Skeletal muscle cell (primary cell): Measurements from ENCODE around the gene RNF180.
A peak's percentile ranks its signal among the peaks of the same experiment; 100 is the strongest.
"Not testable (repeated sequence)": the region's sequence is repeated elsewhere in the genome, so short reads cannot be mapped to it uniquely, and the experiment has no call there.

ENCODE experiments used
- DNase-seq: peaks from one replicate; pipeline ENCODE4 v3.0.0-alpha.2; 2010; ENCODE audit warnings: low read depth
- H3K4me3 ChIP-seq: 2 replicates; pipeline ENCODE4 v1.5.1; 2011; ENCODE audit warnings: low read depth, mild to moderate bottlenecking, control low read depth, low read length, moderate library complexity

Gene RNF180

GRCh38 chr5:64176301-64176700, 10.7 kb downstream of the RNF180 start:
- DNase-seq, result no peak

GRCh38 chr5:64180661-64181343, 15.2 kb downstream of the RNF180 start:
- no peak for DNase-seq
- H3K4me3 ChIP-seq, result no peak overlapping the region

More at GRCh38 chr5:64176301-64176700, 10.7 kb downstream of the RNF180 start:
- no peak overlapping the region for H3K4me3 ChIP-seq

- no peak for DNase-seq
- no peak overlapping the region for H3K4me3 ChIP-seq
Observed at GRCh38 chr5:64181440-64181839, 15.8 kb downstream of the RNF180 start.

- H3K4me3 ChIP-seq, result no peak overlapping the region
- no peak for DNase-seq
Observed at GRCh38 chr5:64183956-64184355, 18.3 kb downstream of the RNF180 start.

GRCh38 chr5:64184832-64185231, 19.2 kb downstream of the RNF180 start:
- no peak for DNase-seq
- no peak overlapping the region for H3K4me3 ChIP-seq

- H3K4me3 ChIP-seq, result no peak overlapping the region
- DNase-seq, result no peak
Observed at GRCh38 chr5:64188776-64189175, 23.1 kb downstream of the RNF180 start.

GRCh38 chr5:64190562-64191306, 25.1 kb downstream of the RNF180 start:
- H3K4me3 ChIP-seq, result no peak overlapping the region
- DNase-seq, result no peak

- H3K4me3 ChIP-seq, result no peak overlapping the region
- no peak for DNase-seq
Observed at GRCh38 chr5:64195981-64196380, 30.3 kb downstream of the RNF180 start.

GRCh38 chr5:64199425-64199824, 33.8 kb downstream of the RNF180 start:
- DNase-seq, result no peak
- no peak overlapping the region for H3K4me3 ChIP-seq

GRCh38 chr5:64201996-64202395, 36.4 kb downstream of the RNF180 start:
- no peak overlapping the region for H3K4me3 ChIP-seq
- DNase-seq, result no peak

- no peak for DNase-seq
- H3K4me3 ChIP-seq, result no peak overlapping the region
Observed at GRCh38 chr5:64206653-64207052, 41.0 kb downstream of the RNF180 start.

GRCh38 chr5:64207978-64208377, 42.3 kb downstream of the RNF180 start:
- H3K4me3 ChIP-seq, result no peak overlapping the region
- DNase-seq, result no peak

GRCh38 chr5:64209353-64209752, 43.7 kb downstream of the RNF180 start:
- DNase-seq, result no peak
- no peak overlapping the region for H3K4me3 ChIP-seq

GRCh38 chr5:64210866-64211265, 45.2 kb downstream of the RNF180 start:
- DNase-seq, result peak; percentile 64
- H3K4me3 ChIP-seq, result no peak overlapping the region

GRCh38 chr5:64213011-64213410, 47.4 kb downstream of the RNF180 start:
- no peak overlapping the region for H3K4me3 ChIP-seq
- no peak for DNase-seq

- no peak for DNase-seq
- no peak overlapping the region for H3K4me3 ChIP-seq
Observed at GRCh38 chr5:64213531-64213930, 47.9 kb downstream of the RNF180 start.

GRCh38 chr5:64214132-64214531, 48.5 kb downstream of the RNF180 start:
- no peak for DNase-seq
- H3K4me3 ChIP-seq, result no peak overlapping the region

- no peak overlapping the region for H3K4me3 ChIP-seq
- DNase-seq, result no peak
Observed at GRCh38 chr5:64221911-64222310, 56.3 kb downstream of the RNF180 start.

GRCh38 chr5:64225286-64225981, 59.8 kb downstream of the RNF180 start:
- not testable (repeated sequence) for DNase-seq, H3K4me3 ChIP-seq

GRCh38 chr5:64227131-64227537, 61.5 kb downstream of the RNF180 start:
- not testable (repeated sequence) for DNase-seq

More at GRCh38 chr5:64227131-64227537, 61.5 kb downstream of the RNF180 start:
- not testable (repeated sequence) for H3K4me3 ChIP-seq
